Neutrophil (primary cell): ENCODE data around the gene AOPEP.

Experiments
- H3K27ac ChIP-seq: fragments of 200-600 bp; sonication (generic); 2 replicates; pipeline ENCODE4 v1.5.1; 2016; ENCODE audit warnings: mild to moderate bottlenecking, moderate library complexity
- H3K27me3 ChIP-seq: fragments of 200-600 bp; sonication (generic); 2 replicates; pipeline ENCODE4 v1.6.0; 2016; ENCODE audit warnings: mild to moderate bottlenecking
- H3K36me3 ChIP-seq: fragments of 200-600 bp; sonication (generic); 2 replicates; pipeline ENCODE4 v1.5.1; 2017
- H3K4me1 ChIP-seq, 2 experiments: fragments of 200-600 bp in 1 of 2; sonication (generic) in 1 of 2; 1 replicate in 1 of 2; 2 replicates in 1 of 2; pipeline versions ENCODE4 v1.5.1 to v1.6.1; 2013 to 2016; ENCODE audit warnings: low read depth in 1 of 2, low read length in 1 of 2, mild to moderate bottlenecking in 1 of 2, moderate library complexity in 1 of 2; ENCODE audit not compliant: control insufficient read depth in 1 of 2, insufficient read depth in 1 of 2
- H3K4me3 ChIP-seq, 2 experiments: fragments of 200-600 bp in 1 of 2; sonication (generic) in 1 of 2; 1 replicate in 1 of 2; 2 replicates in 1 of 2; pipeline ENCODE4 v1.5.1; 2013 to 2016; ENCODE audit warnings: low read depth in 1 of 2, low read length in 1 of 2, mild to moderate bottlenecking in 1 of 2, moderate library complexity in 1 of 2
- H3K9me3 ChIP-seq: fragments of 200-600 bp; sonication (generic); 2 replicates; pipeline ENCODE4 v1.5.1; 2016
- TF ChIP-seq, protein P1 (sequence below): fragments of 200-600 bp; sonication (generic); IDR thresholded peaks from 2 replicates; pipeline ENCODE4 v1.5.1; 2016; ENCODE audit warnings: antibody characterized with exemption

The AOPEP gene

GRCh38 chr9:95124582-95125367, 398.3 kb downstream of the AOPEP start:
- Histone ChIP-seq H3K36me3 (no peaks in the 10 kb centered on the region), H3K27me3 (no peaks in the 10 kb centered on the region), H3K27ac (no peak overlapping the region), H3K4me1 (no peaks in the 10 kb centered on the region), H3K9me3 (no peaks in the 10 kb centered on the region), H3K4me3 (no peak overlapping the region)
- TF ChIP-seq, protein P1, sequence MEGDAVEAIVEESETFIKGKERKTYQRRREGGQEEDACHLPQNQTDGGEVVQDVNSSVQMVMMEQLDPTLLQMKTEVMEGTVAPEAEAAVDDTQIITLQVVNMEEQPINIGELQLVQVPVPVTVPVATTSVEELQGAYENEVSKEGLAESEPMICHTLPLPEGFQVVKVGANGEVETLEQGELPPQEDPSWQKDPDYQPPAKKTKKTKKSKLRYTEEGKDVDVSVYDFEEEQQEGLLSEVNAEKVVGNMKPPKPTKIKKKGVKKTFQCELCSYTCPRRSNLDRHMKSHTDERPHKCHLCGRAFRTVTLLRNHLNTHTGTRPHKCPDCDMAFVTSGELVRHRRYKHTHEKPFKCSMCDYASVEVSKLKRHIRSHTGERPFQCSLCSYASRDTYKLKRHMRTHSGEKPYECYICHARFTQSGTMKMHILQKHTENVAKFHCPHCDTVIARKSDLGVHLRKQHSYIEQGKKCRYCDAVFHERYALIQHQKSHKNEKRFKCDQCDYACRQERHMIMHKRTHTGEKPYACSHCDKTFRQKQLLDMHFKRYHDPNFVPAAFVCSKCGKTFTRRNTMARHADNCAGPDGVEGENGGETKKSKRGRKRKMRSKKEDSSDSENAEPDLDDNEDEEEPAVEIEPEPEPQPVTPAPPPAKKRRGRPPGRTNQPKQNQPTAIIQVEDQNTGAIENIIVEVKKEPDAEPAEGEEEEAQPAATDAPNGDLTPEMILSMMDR, result no peak

- Histone ChIP-seq H3K27ac (no peak overlapping the region), H3K4me1 (no peaks in the 10 kb centered on the region), H3K9me3 (no peaks in the 10 kb centered on the region), H3K36me3 (no peaks in the 10 kb centered on the region), H3K4me3 (no peak overlapping the region), H3K27me3 (no peaks in the 10 kb centered on the region)
- TF ChIP-seq, protein P1, result no peak
Measured at GRCh38 chr9:95125652-95126051, 399.2 kb downstream of the AOPEP start.

DNA sequence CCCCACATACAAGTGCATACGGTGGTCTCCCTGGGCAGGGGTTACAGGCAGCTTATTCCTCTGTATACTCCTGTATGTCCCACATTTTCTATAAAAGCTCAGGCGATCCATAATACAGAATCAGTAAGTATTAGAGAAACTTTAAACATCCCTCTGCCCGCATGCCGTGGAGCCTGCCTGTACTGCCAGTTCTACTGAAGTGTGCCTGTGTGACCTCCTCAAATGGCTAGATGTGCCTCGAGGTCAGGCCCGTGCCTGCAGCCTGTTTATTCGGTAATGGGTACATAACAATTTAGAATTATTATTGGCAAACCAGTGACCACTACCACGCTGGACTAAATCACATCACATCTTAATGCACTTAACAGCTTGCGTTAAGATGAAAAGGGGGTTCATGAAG, 400.2 kb downstream of the AOPEP start:
- Histone ChIP-seq H3K4me3 (no peak overlapping the region), H3K4me1 (no peaks in the 10 kb centered on the region), H3K27ac (no peak overlapping the region), H3K27me3 (no peaks in the 10 kb centered on the region), H3K36me3 (no peaks in the 10 kb centered on the region), H3K9me3 (no peaks in the 10 kb centered on the region)
- TF ChIP-seq, protein P1, result no peak

DNA sequence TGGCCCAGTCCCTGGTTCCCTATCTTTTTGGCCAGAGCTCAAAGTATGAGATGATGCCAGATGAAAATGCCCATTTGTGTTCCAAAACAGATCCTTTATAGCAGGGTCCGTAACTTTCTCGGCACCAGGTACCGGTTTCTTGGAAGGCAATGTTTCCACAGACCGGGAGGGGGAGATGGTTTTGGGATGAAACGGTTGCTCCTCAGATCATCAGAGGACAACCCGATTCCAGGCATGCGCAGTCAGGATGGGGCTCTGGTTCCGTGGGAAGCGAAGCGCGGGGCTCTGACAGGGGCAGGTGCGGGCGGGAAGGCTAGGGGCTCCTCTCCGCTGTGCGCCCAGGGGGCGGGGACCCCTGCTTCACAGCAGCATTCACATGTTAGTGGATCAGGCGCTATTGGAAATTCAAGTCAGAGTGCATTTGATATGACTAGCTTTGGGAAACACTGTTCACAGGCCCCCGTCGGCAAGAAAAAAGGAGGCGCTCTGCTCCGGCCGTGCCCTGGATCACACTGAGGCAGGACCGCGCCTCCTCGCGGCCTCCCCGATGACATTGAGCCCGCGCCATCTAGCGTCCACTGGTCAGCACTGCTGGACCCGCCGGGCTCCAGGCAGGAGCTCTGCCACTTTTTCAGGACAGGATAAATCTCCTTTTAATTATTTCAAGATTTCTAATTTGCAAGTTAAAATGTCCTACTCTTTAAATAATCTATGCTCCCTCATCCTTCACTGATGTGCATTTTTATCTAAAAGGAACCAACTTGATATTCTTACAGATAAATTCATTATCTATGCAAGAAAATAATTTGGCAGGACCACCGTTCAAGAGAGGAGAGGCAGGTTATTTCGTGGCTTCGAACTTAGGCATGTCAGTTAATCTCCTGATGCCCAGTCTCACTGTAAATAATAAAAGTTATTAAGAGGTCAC, 401.0 kb downstream of the AOPEP start:
- no peaks in the 10 kb centered on the region for H3K36me3 ChIP-seq
- H3K27ac ChIP-seq, result no peak overlapping the region
- no peaks in the 10 kb centered on the region for H3K4me1 ChIP-seq
- H3K27me3 ChIP-seq, result no peaks in the 10 kb centered on the region
- TF ChIP-seq, protein P1, result peak; percentile 54
- H3K4me3 ChIP-seq, result no peak overlapping the region
- no peaks in the 10 kb centered on the region for H3K9me3 ChIP-seq

- H3K27me3 ChIP-seq, result no peaks in the 10 kb centered on the region
- H3K4me1 ChIP-seq, result no peaks in the 10 kb centered on the region
- H3K36me3 ChIP-seq, result no peaks in the 10 kb centered on the region
- H3K4me3 ChIP-seq, result no peak overlapping the region
- no peak overlapping the region for H3K27ac ChIP-seq
- no peaks in the 10 kb centered on the region for H3K9me3 ChIP-seq
- TF ChIP-seq, protein P1, result no peak
Measured at GRCh38 chr9:95128177-95128524, 401.7 kb downstream of the AOPEP start.
